ENCODE data around the gene MXD3. TPM values are rescaled to one million over a fixed set of nuclear protein-coding genes. Genes with fewer than 3 reads are reported as not detected.

Gene MXD3
- total RNA-seq, 1 donor from 2014 or later = 3.6 TPM

GRCh38 chr5:177303925-177304391 is 7.7 kb downstream of the MXD3 start:
- DNase-seq (ENCODE audit: low spot score) = no peak

- DNase-seq (ENCODE audit: low spot score) = peak; percentile 89
Observed at GRCh38 chr5:177303121-177303924, 8.4 kb downstream of the MXD3 start, which contains the start of the genes PRELID1 and RAB24. TSS of gene PRELID1 (plus strand) at chr5:177303799. CDS start at chr5:177303986, 187 bp downstream. TSS of gene RAB24 (minus strand) at chr5:177303719. CDS start at chr5:177303288, 431 bp downstream.

GRCh38 chr5:177302354-177303110 is 9.2 kb downstream of the MXD3 start:
- no peak for DNase-seq (ENCODE audit: low spot score)

- peak; percentile 37 for DNase-seq (ENCODE audit: low spot score)
Observed at GRCh38 chr5:177301503-177302165, 10.1 kb downstream of the MXD3 start.

GRCh38 chr5:177300951-177301350 is 10.7 kb downstream of the MXD3 start:
- DNase-seq (ENCODE audit: low spot score) = no peak

GRCh38 chr5:177300236-177300880 is 11.3 kb downstream of the MXD3 start:
- DNase-seq (ENCODE audit: low spot score) = peak; percentile 79

GRCh38 chr5:177299697-177300096 is 12.0 kb downstream of the MXD3 start:
- DNase-seq (ENCODE audit: low spot score) = no peak

- DNase-seq (ENCODE audit: low spot score) = no peak
Observed at GRCh38 chr5:177297922-177298321, 13.8 kb downstream of the MXD3 start.

- no peak for DNase-seq (ENCODE audit: low spot score)
Observed at GRCh38 chr5:177296581-177296980, 15.1 kb downstream of the MXD3 start.

- no peak for DNase-seq (ENCODE audit: low spot score)
Observed at GRCh38 chr5:177295924-177296323, 15.8 kb downstream of the MXD3 start.

- DNase-seq (ENCODE audit: low spot score) = no peak
Observed at GRCh38 chr5:177294632-177295031, 17.1 kb downstream of the MXD3 start.

- no peak for DNase-seq (ENCODE audit: low spot score)
Observed at GRCh38 chr5:177293819-177294581, 17.7 kb downstream of the MXD3 start.

GRCh38 chr5:177291735-177292134 is 20.0 kb downstream of the MXD3 start:
- DNase-seq (ENCODE audit: low spot score) = no peak

GRCh38 chr5:177290816-177291596 is 20.7 kb downstream of the MXD3 start:
- no peak for DNase-seq (ENCODE audit: low spot score)

GRCh38 chr5:177288191-177288590 is 23.5 kb downstream of the MXD3 start:
- no peak for DNase-seq (ENCODE audit: low spot score)

GRCh38 chr5:177276886-177277285 is 34.8 kb downstream of the MXD3 start:
- no peak for DNase-seq (ENCODE audit: low spot score)

- no peak for DNase-seq (ENCODE audit: low spot score)
Observed at GRCh38 chr5:177275883-177276282, 35.8 kb downstream of the MXD3 start.

- DNase-seq (ENCODE audit: low spot score) = no peak
Observed at GRCh38 chr5:177271113-177271512, 40.6 kb downstream of the MXD3 start.

- no peak for DNase-seq (ENCODE audit: low spot score)
Observed at GRCh38 chr5:177270653-177271052, 41.0 kb downstream of the MXD3 start.

- peak; percentile 43 for DNase-seq (ENCODE audit: low spot score)
Observed at GRCh38 chr5:177269976-177270375, 41.7 kb downstream of the MXD3 start.

All from umbilical cord (tissue), 2 donors.